ENCODE results near the gene ZDHHC14.

DNA sequence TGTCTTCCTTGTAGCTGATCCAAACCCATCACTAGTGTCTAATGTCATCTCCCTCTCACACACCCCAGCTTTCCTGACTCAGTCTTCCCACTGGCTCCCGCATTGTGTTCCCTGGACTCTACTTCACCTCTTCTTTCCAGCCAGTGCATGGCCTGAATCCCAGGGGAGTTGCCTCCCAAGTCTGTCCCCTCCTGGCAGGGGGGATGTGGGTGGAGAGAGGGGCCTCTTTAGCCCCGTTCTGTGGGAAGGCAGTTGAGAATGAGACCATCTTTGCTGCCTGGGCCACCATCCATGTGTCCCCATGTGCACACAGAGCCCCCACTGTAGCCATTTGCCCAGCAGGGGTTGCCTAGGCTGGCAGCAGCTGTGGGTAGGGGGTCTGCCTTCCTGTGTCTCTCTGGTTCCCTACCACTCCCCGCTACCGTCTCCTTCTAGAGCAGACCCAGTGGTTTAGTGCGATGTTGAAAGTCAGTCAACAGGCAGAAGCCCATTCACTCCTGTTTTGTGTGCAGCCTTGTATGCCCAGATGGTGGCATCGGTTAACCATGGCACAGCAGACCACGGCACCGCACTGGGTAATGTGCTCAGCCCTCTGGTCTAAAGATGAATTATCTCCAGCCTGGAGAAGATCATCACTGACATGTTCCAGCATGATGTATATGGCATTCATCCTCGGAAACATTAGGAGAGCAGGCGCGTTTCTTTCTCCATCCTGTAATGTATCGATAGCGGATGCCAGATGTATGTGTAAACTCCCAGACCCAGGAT lies 263.2 kb downstream of the ZDHHC14 start:
- TF ChIP-seq POLR2A (IDR thresholded peaks at IDR 0.05; ENCODE audit: low read length) (no peak), GATA1 (IDR thresholded peaks at IDR 0.05; ENCODE audit: low read depth, low read length) (no peak)
